GM19455 (cell line): ENCODE measurements around the gene NAA80.
"Not testable (repeated sequence)": the region's sequence is repeated elsewhere in the genome, so short reads cannot be mapped to it uniquely, and the experiment has no call there.

ENCODE experiments used
- ATAC-seq: cut with Tn5 transposase; IDR thresholded peaks from one replicate; pipeline ENCODE4 v1.9.1; 2021; ENCODE audit not compliant: unreplicated experiment

NAA80 gene

GRCh38 chr3:50271314-50271936 is 27.8 kb downstream of the NAA80 start:
- no peak for ATAC-seq

- no peak for ATAC-seq
Measured at GRCh38 chr3:50270422-50271224, 28.6 kb downstream of the NAA80 start.

DNA sequence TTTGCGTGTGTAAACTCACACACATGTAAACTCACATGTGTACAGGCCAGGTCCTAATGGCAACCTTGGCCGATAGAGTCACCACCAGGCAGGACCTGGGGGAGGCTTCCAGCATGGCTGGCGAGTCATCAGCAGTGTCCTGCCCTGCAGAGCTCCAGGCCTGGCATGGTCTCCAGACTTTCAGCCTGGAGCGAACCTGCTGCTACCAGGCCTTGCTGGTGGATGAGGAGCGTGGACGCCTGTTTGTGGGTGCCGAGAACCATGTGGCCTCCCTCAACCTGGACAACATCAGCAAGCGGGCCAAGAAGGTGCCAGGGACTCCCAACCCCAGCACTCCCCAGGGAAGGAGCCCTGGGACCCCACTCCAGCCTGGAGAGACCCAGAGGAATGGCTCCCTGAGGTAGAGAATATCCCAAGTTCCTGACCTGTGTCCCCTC is 29.2 kb downstream of the NAA80 start:
- no peak for ATAC-seq

DNA sequence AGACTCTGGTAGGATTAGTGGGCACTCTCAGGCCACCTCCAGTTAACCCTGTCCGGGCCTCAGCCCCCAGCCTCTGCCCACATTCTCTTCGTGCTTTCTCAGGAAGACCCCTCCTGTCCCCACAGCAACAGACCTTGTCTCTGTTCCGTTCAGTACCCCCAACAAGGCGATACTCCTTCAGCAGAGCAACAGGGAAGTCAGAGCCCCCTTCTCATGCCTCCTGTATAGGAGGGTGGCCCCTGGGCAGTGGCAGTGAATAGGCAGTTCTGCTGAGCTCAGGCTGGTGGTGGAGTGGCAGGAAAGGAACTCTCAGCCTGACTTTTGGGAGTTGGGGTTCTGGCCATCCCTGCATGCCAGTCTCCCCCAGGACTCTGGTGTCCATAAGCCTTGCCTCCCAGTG is 29.7 kb downstream of the NAA80 start:
- ATAC-seq: no peak

DNA sequence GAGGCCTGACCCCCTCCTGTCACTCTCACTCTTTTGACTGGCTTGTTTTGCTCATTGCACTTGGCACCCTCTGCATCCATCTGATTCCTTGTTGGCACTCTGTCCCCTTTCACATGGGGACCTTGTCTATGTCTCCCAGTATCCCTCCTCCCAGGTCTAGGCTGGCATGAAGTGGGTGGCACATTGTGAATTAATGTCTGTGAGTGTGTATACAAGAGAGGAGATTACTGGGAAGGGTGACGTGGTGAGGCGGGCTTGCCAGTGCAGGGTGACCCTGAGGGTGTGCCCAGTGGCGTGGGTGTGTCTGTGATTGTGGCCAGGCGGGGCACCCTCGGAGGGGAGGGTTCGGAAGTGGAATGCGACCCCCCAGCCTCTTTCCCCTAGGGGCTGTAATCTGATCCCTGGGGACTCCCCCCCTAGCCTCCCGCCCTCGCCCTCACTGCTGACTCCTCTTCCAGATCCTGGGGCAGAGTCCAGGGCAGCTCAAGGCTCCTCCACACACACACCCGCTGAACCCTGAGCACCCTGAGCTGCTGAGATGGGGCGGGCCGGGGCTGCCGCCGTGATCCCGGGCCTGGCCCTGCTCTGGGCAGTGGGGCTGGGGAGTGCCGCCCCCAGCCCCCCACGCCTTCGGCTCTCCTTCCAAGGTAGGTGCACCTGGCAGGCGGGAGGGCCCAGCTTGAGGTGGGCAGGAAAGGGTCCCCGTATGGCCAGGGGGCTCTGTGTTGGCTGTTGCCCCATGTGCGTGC is 30.3 kb downstream of the NAA80 start, which contains the start of gene SEMA3B:
SEMA3B (plus strand) TSS at position 445 of the 749 bp plus-strand sequence; CDS start at position 539, 94 bp downstream.
- no peak for ATAC-seq

- no peak for ATAC-seq
Measured at GRCh38 chr3:50268276-50268675, 30.9 kb downstream of the NAA80 start.

GRCh38 chr3:50267280-50267913 is 31.8 kb downstream of the NAA80 start:
- no peak for ATAC-seq

DNA sequence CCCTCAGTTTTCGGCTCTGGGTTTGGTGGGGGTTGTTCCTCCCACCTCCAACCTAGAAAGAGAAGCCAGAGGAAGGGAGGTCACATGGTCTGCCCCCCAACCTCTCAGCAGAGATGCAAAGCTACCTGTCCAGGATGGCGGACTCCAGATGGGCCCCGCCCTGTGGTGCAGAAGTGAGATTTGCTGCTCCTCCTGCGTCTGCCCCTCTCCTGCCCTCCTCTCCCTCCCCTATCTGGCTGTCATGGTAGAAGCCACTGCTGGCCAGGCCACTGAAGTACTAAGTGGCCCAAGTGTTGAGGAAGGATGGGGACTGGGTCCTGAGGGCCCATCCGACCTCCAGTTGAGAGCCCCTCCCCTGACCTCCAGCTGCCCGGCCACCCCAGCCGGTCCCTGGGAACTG is 32.4 kb downstream of the NAA80 start:
- ATAC-seq: no peak

GRCh38 chr3:50266017-50266416 is 33.2 kb downstream of the NAA80 start:
- no peak for ATAC-seq

DNA sequence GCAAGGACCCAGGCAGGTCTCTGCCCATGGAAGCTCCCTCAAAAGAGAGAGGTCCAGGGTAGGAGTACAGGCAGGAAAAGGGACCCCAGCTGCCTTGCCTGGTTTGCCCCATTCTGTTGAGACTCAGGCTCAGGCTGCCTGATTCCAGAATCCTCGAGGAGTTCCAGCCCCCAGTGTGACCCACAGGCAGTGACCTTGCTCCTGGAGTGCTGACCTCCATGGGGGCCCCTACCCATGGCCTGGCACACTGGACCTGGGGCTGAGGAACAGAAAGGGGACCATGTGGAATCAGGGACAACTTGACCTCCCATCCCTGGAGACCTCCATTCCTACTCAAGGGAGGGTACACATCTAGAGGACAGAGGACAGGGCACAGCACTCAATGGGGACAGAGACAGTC is 33.6 kb downstream of the NAA80 start:
- no peak for ATAC-seq

- no peak for ATAC-seq
Measured at GRCh38 chr3:50264964-50265485, 34.2 kb downstream of the NAA80 start.

DNA sequence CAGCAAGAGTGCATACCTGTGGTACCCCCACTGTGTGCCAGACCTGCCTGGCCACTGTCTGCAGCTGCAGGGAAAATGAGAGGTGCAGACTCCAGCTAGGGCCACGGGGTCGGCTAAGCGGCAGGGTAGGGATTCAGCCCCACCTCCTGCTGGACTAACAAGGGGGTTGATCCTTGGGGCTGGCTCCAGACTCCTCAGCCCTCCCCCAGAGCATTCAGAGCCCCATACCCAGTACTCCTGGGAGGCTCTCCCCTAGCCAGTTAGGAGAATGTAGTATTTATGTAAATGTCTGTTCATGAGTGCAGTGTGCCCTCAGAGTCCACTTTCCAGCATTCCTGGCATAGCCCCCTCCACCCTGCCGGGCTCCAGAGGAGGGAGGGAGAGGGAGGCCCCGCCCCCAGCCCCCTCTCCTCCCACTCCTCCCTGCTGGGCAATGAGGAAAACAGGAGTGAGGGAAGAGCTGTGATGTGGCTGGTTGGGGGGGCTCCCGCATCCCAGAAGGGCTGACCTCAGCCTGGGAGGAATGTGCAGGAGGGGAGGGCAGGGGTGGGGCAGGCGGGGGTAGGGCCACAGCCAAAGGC is 34.7 kb downstream of the NAA80 start:
- ATAC-seq: no peak

DNA sequence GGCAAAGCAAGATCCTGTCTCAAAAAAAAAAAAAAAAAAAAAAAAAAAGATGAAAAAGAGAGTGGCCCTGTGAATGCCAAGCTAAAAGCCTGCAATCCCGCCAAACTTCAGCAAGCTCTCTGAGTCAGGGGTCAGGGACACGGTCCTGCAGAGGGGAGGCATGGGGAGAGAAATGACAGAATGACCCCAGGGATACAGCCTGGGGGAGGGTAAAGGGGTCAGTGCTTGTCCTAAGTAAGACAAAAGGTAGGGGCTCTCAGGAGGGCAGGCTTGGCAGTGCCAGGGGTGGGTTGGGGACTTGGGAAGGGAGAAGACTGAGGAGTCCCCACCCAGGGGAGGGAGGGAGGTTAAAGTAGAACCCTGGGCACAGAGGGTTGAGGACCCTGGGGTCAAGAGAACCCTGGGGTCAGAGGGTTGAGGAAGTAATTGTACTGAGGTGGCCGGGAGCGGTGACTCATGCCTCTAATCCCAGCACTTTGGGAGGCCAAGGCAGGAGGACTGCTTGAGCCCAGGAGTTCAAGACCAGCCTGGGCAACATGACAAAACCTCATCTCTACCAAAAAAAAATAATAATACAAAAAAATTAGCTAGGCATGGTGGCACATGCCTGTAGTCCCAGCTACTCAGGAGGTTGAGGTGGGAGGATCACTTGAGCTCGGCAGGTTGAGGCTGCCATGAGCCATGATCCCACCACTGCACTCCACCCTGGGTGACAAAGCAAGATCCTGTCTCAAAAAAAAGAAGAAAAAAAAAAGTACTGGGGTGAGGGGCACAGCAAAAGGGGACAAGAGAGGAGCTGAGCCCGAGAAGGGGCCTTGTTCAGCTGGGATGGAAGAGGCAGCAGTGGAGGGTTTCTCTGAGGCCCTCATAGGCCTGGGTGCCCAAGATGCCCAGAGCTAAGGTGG is 35.5 kb downstream of the NAA80 start:
- ATAC-seq: no peak

GRCh38 chr3:50262778-50263177 is 36.4 kb downstream of the NAA80 start:
- ATAC-seq: no peak

- not testable (repeated sequence) for ATAC-seq
Measured at GRCh38 chr3:50262200-50262599, 37.0 kb downstream of the NAA80 start.

DNA sequence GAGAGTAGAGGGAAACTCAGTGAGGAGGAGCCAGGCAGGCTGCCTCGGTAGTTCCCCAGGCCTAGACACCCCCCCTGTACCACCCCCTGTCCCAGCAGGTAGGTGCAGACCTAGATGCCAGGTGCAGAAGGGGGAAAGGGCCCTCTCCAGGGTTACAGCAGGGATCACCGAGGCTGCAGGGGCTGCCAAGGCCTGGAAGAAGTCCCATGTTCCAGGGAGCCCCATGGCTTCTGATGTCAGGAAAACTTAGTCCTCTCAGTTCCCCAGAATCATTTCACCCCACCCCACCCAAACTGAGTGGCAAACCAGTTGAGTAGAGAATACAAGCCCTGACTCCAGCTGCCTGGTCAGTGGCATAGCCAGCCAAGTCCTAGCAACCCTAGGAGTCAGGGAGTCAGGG is 37.7 kb downstream of the NAA80 start:
- no peak for ATAC-seq

- ATAC-seq: no peak
Measured at GRCh38 chr3:50260942-50261441, 38.2 kb downstream of the NAA80 start.

DNA sequence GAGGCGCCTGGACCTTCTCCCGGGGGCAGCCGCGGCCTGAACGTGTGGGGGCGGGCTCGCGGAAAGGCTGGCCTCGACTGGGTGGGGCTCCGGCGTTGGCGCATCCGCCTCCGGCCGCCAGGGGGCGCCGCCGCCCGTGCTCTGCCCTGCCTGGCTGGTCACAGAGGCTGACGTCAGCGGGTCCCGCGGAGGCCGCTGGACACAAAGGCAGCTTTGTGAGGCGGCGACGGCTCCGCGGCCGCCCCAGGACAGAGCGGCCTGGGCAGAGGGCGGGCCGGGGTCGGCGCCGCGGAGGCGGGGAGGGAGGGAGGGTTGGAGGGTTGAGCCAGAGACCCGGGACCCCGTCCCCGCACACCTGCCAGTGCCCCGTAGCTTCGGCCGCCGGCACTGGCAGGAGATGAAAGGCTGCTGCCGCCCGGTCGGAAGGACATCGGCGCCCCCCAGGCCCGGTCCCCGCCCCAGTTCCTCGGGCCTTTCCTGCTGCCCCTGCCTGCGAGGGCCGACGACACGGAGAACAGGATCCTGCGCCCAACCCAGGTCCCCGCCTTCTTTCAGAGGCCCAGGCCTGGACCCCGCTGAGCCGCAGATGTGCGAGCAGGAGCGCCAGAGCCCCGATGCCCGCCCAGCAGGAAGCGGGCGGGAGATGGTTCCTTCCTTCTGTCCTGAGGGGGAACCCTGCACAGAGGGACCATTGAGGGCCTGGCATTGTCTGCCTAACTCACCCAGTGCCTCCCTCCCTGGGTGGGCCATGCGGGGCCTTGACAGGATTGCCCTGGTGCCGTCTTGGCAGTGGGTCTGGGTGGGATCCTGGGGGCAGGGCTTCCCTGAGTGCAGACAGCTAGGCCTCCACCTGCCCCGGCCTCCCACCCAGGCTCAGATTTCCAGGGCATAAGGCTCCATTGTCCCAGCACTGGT is 38.9 kb downstream of the NAA80 start:
- peak; percentile 87 for ATAC-seq
